Stimulated activated CD8-positive, alpha-beta memory T cell treated with anti-CD3 and anti-CD28 coated beads, Interleukin-15, amount 100 ng/mL, for 4 hours (primary cell): ENCODE measurements around the gene PPARD.
"Not testable (repeated sequence)": the region's sequence is repeated elsewhere in the genome, so short reads cannot be mapped to it uniquely, and the experiment has no call there.

Experiments used
- DNase-seq, 2 donors: peaks; one replicate each; pipeline ENCODE4 v3.0.0-alpha.2; 2020; ENCODE audit warnings: low read depth in 2 of 2

PPARD gene

GRCh38 chr6:35406711-35407485 is 64.5 kb downstream of the PPARD start:
- DNase-seq, result no peak

GRCh38 chr6:35409245-35409644 is 66.9 kb downstream of the PPARD start:
- no peak for DNase-seq

GRCh38 chr6:35410131-35410530 is 67.8 kb downstream of the PPARD start:
- DNase-seq, result no peak

GRCh38 chr6:35411066-35411465 is 68.7 kb downstream of the PPARD start:
- no peak for DNase-seq

GRCh38 chr6:35412102-35412501 is 69.7 kb downstream of the PPARD start:
- DNase-seq, result no peak

- no peak for DNase-seq
These were observed 71.6 kb downstream of the PPARD start for GRCh38 chr6:35413911-35414310.

GRCh38 chr6:35415065-35415891 is 72.9 kb downstream of the PPARD start:
- no peak for DNase-seq

- no peak for DNase-seq
These were observed 75.8 kb downstream of the PPARD start for GRCh38 chr6:35417979-35418661.

- no peak for DNase-seq
These were observed 77.1 kb downstream of the PPARD start for GRCh38 chr6:35419417-35419816.

- no peak for DNase-seq
These were observed 77.6 kb downstream of the PPARD start for GRCh38 chr6:35419961-35420360.

GRCh38 chr6:35425284-35425683 is 82.9 kb downstream of the PPARD start:
- no peak for DNase-seq

GRCh38 chr6:35426074-35426473 is 83.7 kb downstream of the PPARD start:
- no peak for DNase-seq

- DNase-seq, result no peak
These were observed 85.1 kb downstream of the PPARD start for GRCh38 chr6:35427435-35427834.

- no peak for DNase-seq
These were observed 85.5 kb downstream of the PPARD start for GRCh38 chr6:35427851-35428321.

- DNase-seq, result no peak
These were observed 86.2 kb downstream of the PPARD start for GRCh38 chr6:35428421-35429149.

GRCh38 chr6:35429463-35429862 is 87.1 kb downstream of the PPARD start:
- DNase-seq, result no peak

GRCh38 chr6:35432291-35432690 is 89.9 kb downstream of the PPARD start:
- no peak for DNase-seq

GRCh38 chr6:35432702-35433101 is 90.3 kb downstream of the PPARD start:
- DNase-seq, result not testable (repeated sequence)

GRCh38 chr6:35435074-35435837 is 92.9 kb downstream of the PPARD start:
- DNase-seq, result no peak

GRCh38 chr6:35436071-35436857 is 93.9 kb downstream of the PPARD start:
- DNase-seq, result no peak
